PC-9 (cell line): Measurements from ENCODE around the gene GOLGA3. TPM values are rescaled to one million over a fixed set of nuclear protein-coding genes. Genes with fewer than 3 reads are reported as not detected.
"Not testable (repeated sequence)": the region's sequence is repeated elsewhere in the genome, so short reads cannot be mapped to it uniquely, and the experiment has no call there.

Experiments used
- BruUV-seq: library from RNA; stranded (reverse); fragments of 400-500 nt; replicated peaks from 2 replicates; lab custom pipeline; 2021; lab: Mats Ljungman, UMichigan
- CTCF ChIA-PET: fragments of 300-600 bp; sonication (Branson Sonifier 250); formaldehyde crosslinking; loops from one replicate; lab custom pipeline; 2022; ENCODE audit warnings: antibody characterized with exemption; lab: Charles Lee
- POLR2A ChIA-PET: fragments of 300-600 bp; sonication (Branson Sonifier 250); formaldehyde crosslinking; loops from one replicate; lab custom pipeline; 2022; ENCODE audit warnings: antibody characterized with exemption; ENCODE audit not compliant: unreplicated experiment; lab: Charles Lee
- DNase-seq, 2 experiments: peaks; one replicate each; pipeline versions ENCODE4 v3.0.0 to v3.0.0-alpha.2; 2015 to 2022; ENCODE audit warnings: mixed read lengths in 1 of 2
- H2AFZ ChIP-seq: fragments of 200-600 bp; sonication (generic); 2 replicates; pipeline ENCODE4 v1.8.1; 2017; ENCODE audit warnings: antibody characterized with exemption
- H3F3A ChIP-seq: fragments of 200-600 bp; sonication (generic); 2 replicates; pipeline ENCODE4 v1.8.1; 2017; ENCODE audit warnings: antibody characterized with exemption, mild to moderate bottlenecking, low read depth; ENCODE audit not compliant: insufficient read depth
- H3K27ac ChIP-seq: fragments of 200-600 bp; sonication (generic); 2 replicates; pipeline ENCODE4 v1.6.1; 2016; ENCODE audit warnings: mixed run types
- H3K27me3 ChIP-seq: fragments of 200-600 bp; sonication (generic); 2 replicates; pipeline ENCODE4 v1.6.1; 2016; ENCODE audit warnings: low read depth, mixed run types; ENCODE audit not compliant: insufficient read depth
- H3K36me3 ChIP-seq: fragments of 200-600 bp; sonication (generic); 2 replicates; pipeline ENCODE4 v1.6.1; 2016; ENCODE audit warnings: low read depth, mixed run types
- H3K4me1 ChIP-seq: fragments of 200-600 bp; sonication (generic); replicated peaks from 2 replicates; pipeline ENCODE4 v1.6.1; 2016; ENCODE audit warnings: mixed run types; ENCODE audit not compliant: insufficient read depth
- H3K4me2 ChIP-seq: fragments of 200-600 bp; sonication (generic); 2 replicates; pipeline ENCODE4 v1.6.1; 2017; ENCODE audit warnings: mixed run types
- H3K4me3 ChIP-seq: fragments of 200-600 bp; sonication (generic); 2 replicates; pipeline ENCODE4 v1.6.1; 2016; ENCODE audit warnings: mixed run types
- H3K79me2 ChIP-seq: fragments of 200-600 bp; sonication (generic); 2 replicates; pipeline ENCODE4 v1.6.1; 2017; ENCODE audit warnings: low read depth, mixed run types
- H3K9me2 ChIP-seq: fragments of 200-600 bp; sonication (generic); 2 replicates; pipeline ENCODE4 v1.8.1; 2017; ENCODE audit warnings: mild to moderate bottlenecking; ENCODE audit not compliant: insufficient read depth
- H3K9me3 ChIP-seq: fragments of 200-600 bp; sonication (generic); 2 replicates; pipeline ENCODE4 v1.8.1; 2016; ENCODE audit warnings: low read depth; ENCODE audit not compliant: insufficient read depth
- H4K20me1 ChIP-seq: fragments of 200-600 bp; sonication (generic); 2 replicates; pipeline ENCODE4 v1.8.1; 2017; ENCODE audit not compliant: insufficient read depth
- EZH2 ChIP-seq: fragments of 200-600 bp; sonication (generic); IDR thresholded peaks from 2 replicates; pipeline ENCODE4 v1.8.0; 2017; ENCODE audit warnings: antibody characterized with exemption, low read depth
- intact Hi-C: fragments of 100-400 bp; cut with micrococcal nuclease; formaldehyde crosslinking; loops from one replicate; pipeline ENCODE4 v1.10.0; 2022; ENCODE audit not compliant: unreplicated experiment
- total RNA-seq: library from RNA; stranded (reverse); gene quantifications from 2 replicates; pipeline ENCODE4 v1.2.3, GENCODE V29; 2021
- TF ChIP-seq, protein P1 (sequence below): fragments of 200-600 bp; sonication (generic); conservative IDR thresholded peaks from 2 replicates; pipeline ENCODE4 v1.6.1; 2017; ENCODE audit warnings: mixed run types, antibody characterized with exemption, mild to moderate bottlenecking, moderate library complexity

The GOLGA3 gene
- total RNA-seq, 1 experiment from 2014 or later: 69.3 TPM

DNA sequence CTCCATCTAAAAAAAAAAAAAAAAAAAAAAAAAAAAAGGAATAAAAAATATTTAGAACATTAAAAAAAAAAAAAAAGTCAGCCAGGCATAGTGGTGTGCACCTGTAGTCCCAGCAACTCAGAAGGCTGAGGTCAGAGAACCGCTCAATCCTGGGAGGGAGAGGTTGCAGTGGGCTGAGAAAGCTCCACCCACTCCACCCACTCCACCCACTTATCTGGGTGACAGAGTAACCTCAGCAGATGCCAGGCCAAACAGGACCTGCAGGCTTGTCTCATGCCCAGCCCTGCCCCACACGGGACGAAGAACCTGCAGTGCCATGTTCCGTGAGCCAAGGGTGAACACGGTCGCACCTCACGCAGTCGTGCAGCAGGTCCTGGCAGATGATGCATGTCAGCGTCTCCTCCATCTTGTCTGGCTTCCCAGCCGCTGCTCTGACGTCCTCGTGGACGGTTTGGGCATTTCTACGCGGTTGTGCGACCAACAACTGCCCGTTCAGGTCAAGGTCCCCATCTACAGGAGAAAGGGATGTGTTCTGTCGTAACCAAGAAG lies 30.1 kb upstream of the GOLGA3 start:
- no peaks in the 10 kb centered on the region for H3K79me2 ChIP-seq
- H3F3A ChIP-seq: no peaks in the 10 kb centered on the region
- no peaks in the 10 kb centered on the region for H3K4me1 ChIP-seq
- H3K9me3 ChIP-seq: no peaks in the 10 kb centered on the region
- no peak for TF ChIP-seq EZH2
- TF ChIP-seq, protein P1, sequence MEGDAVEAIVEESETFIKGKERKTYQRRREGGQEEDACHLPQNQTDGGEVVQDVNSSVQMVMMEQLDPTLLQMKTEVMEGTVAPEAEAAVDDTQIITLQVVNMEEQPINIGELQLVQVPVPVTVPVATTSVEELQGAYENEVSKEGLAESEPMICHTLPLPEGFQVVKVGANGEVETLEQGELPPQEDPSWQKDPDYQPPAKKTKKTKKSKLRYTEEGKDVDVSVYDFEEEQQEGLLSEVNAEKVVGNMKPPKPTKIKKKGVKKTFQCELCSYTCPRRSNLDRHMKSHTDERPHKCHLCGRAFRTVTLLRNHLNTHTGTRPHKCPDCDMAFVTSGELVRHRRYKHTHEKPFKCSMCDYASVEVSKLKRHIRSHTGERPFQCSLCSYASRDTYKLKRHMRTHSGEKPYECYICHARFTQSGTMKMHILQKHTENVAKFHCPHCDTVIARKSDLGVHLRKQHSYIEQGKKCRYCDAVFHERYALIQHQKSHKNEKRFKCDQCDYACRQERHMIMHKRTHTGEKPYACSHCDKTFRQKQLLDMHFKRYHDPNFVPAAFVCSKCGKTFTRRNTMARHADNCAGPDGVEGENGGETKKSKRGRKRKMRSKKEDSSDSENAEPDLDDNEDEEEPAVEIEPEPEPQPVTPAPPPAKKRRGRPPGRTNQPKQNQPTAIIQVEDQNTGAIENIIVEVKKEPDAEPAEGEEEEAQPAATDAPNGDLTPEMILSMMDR: no peak
- no peak overlapping the region for H3K4me2 ChIP-seq
- H4K20me1 ChIP-seq: no peaks in the 10 kb centered on the region
- H3K4me3 ChIP-seq: no peak overlapping the region
- POLR2A ChIA-PET: no interaction called here
- BruUV-seq: no TSS peak
- CTCF ChIA-PET: no interaction called here
- intact Hi-C loops: no loop called here
- no peak overlapping the region for H3K27ac ChIP-seq
- peak in 1 of 2 experiments; percentile 6 for DNase-seq
- no peaks in the 10 kb centered on the region for H3K36me3 ChIP-seq
- no peaks in the 10 kb centered on the region for H3K27me3 ChIP-seq
- no peak overlapping the region for H2AFZ ChIP-seq
- H3K9me2 ChIP-seq: no peaks in the 10 kb centered on the region

DNA sequence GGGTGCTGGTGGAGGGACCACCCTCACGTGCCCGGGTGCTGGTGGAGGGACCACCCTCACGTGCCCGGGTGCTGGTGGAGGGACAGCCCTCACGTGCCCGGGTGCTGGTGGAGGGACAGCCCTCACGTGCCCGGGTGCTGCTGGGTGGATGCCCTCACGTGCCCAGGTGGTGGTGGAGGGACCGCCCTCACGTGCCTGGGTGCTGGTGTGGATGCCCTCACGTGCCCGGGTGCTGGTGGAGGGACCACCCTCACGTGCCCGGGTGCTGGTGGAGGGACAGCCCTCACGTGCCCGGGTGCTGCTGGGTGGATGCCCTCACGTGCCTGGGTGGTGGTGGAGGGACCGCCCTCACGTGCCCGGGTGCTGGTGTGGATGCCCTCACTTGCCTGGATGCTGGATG lies 28.4 kb upstream of the GOLGA3 start:
- not testable (repeated sequence) for H3K4me1 ChIP-seq, H3K36me3 ChIP-seq

DNA sequence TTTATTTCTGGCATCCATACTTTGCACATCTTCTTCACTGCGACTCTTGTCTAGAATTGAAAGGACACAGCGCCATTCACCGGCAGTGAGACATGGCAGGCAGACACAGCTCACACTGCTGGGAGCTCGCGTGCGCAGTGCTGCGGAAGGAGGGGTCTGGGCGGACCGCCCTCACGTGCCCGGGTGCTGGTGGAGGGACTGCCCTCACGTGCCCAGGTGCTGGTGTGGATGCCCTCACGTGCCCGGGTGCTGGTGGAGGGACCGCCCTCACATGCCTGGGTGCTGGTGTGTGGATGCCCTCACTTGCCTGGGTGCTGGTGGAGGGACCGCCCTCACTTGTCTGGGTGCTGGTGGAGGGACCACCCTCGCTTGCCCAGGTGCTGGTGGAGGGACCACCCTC lies 27.9 kb upstream of the GOLGA3 start:
- no peak for DNase-seq
- Histone ChIP-seq H3K9me2 (no peaks in the 10 kb centered on the region), H2AFZ (no peak overlapping the region), H3K27ac (no peak overlapping the region), H4K20me1 (no peaks in the 10 kb centered on the region), H3K9me3 (no peaks in the 10 kb centered on the region), H3K4me3 (no peak overlapping the region), H3K79me2 (no peaks in the 10 kb centered on the region), H3K36me3 (no peaks in the 10 kb centered on the region), H3K27me3 (no peaks in the 10 kb centered on the region), H3K4me1 (no peaks in the 10 kb centered on the region), H3K4me2 (no peak overlapping the region), H3F3A (no peaks in the 10 kb centered on the region)
- POLR2A ChIA-PET: no interaction called here
- TF ChIP-seq, protein P1: no peak
- TF ChIP-seq EZH2: no peak
- intact Hi-C loops: no loop called here
- BruUV-seq: no TSS peak
- CTCF ChIA-PET: no interaction called here

More for the DNA sequence above, 28.4 kb upstream of the GOLGA3 start:
- H3K9me3 ChIP-seq, CTCF ChIA-PET, H3K27ac ChIP-seq, DNase-seq, H3K9me2 ChIP-seq, H3K27me3 ChIP-seq, H3K79me2 ChIP-seq, BruUV-seq, POLR2A ChIA-PET, H2AFZ ChIP-seq, H3K4me2 ChIP-seq, intact Hi-C loops, H4K20me1 ChIP-seq, H3F3A ChIP-seq, H3K4me3 ChIP-seq: not testable (repeated sequence)

DNA sequence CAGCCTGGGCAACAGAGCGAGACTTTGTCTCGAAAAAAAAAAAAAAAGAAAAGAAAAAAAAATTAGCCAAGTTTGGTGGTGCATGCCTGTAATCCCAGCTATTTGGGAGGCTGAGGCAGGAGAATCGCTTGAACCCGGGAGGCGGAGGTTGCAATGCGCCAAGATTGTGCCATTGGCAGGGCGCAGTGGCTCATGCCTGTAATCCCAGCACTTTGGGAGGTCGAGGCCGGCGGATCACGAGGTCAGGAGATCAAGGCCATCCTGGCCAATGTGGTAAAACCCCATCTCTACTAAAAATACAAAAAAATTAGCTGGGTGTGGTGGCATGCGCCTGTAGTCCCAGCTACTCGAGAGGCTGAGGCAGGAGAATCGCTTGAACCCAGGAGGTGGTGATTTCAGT lies 26.5 kb upstream of the GOLGA3 start:
- H3K36me3 ChIP-seq, H2AFZ ChIP-seq, H4K20me1 ChIP-seq, H3K4me1 ChIP-seq, POLR2A ChIA-PET, BruUV-seq, H3F3A ChIP-seq, H3K9me2 ChIP-seq, H3K27ac ChIP-seq, H3K27me3 ChIP-seq, H3K4me3 ChIP-seq, DNase-seq, H3K4me2 ChIP-seq, H3K79me2 ChIP-seq, H3K9me3 ChIP-seq, intact Hi-C loops: not testable (repeated sequence)
- CTCF ChIA-PET: interaction anchor here (0.6 kb wide), 1 partner anchor 262 kb away, joined by 3 read pairs; no protein-coding TSS in a partner anchor
